CD4-positive, alpha-beta T cell treated with Interleukin-1 beta for 1 hour (primary cell): ENCODE results near the gene TIMM22.
"Not testable (repeated sequence)": the region's sequence is repeated elsewhere in the genome, so short reads cannot be mapped to it uniquely, and the experiment has no call there.

Experiments used
- DNase-seq, 2 donors: peaks; one replicate each; pipeline ENCODE4 v3.0.0-alpha.2; 2020 to 2022

Gene TIMM22

GRCh38 chr17:1042486-1042885 lies 45.6 kb downstream of the TIMM22 start:
- no peak for DNase-seq

- DNase-seq, result no peak
Observed at GRCh38 chr17:1043601-1044251, 46.8 kb downstream of the TIMM22 start.

GRCh38 chr17:1044387-1045009 lies 47.6 kb downstream of the TIMM22 start:
- not testable (repeated sequence) for DNase-seq

- DNase-seq, result no peak
Observed at GRCh38 chr17:1045456-1045855, 48.5 kb downstream of the TIMM22 start.

- DNase-seq, result no peak
Observed at GRCh38 chr17:1047177-1047878, 50.4 kb downstream of the TIMM22 start.

- DNase-seq, result no peak
Observed at GRCh38 chr17:1047879-1048470, 51.0 kb downstream of the TIMM22 start.

- DNase-seq, result not testable (repeated sequence)
Observed at GRCh38 chr17:1048516-1049115, 51.7 kb downstream of the TIMM22 start.

- DNase-seq, result no peak
Observed at GRCh38 chr17:1049446-1050225, 52.7 kb downstream of the TIMM22 start.

GRCh38 chr17:1050246-1050995 lies 53.5 kb downstream of the TIMM22 start:
- DNase-seq, result no peak

- DNase-seq, result no peak
Observed at GRCh38 chr17:1050996-1051925, 54.3 kb downstream of the TIMM22 start.
